Measurements from ENCODE around the gene C16orf95. TPM values are rescaled to one million over a fixed set of nuclear protein-coding genes. Genes with fewer than 3 reads are reported as not detected.
"Not testable (repeated sequence)": the region's sequence is repeated elsewhere in the genome, so short reads cannot be mapped to it uniquely, and the experiment has no call there.

The C16orf95 gene
- total and polyA plus RNA-seq, 4 donors = 4.3 to 9.9 (median 5.6) TPM

- Histone ChIP-seq H3K9me3 (ENCODE audit: control insufficient read depth, insufficient read depth, low read length) (peaks cover 3% of the 10 kb centered on the region), H3K27me3 (ENCODE audit: control insufficient read depth, insufficient read depth, low read length) (no peaks in the 10 kb centered on the region), H3K4me1 (ENCODE audit: control insufficient read depth, insufficient read depth, low read length) (peaks cover 5% of the 10 kb centered on the region), H3K36me3 (ENCODE audit: control insufficient read depth, insufficient read depth, low read length) (no peaks in the 10 kb centered on the region), H3K4me3 (ENCODE audit: low read depth, low read length) (no peak overlapping the region), H3K27ac (ENCODE audit: low read depth, low read length) (no peak overlapping the region)
- 85% methylated on average over 4 of the region's 4 CpGs for WGBS (ENCODE audit: insufficient coverage)
- no peak for DNase-seq (ENCODE audit: low read depth in 4 of 6, low spot score in 6 of 6)
These were observed 51.9 kb downstream of the C16orf95 start for GRCh38 chr16:87265261-87265660.

GRCh38 chr16:87264634-87265033 lies 52.6 kb downstream of the C16orf95 start:
- H3K9me3 ChIP-seq (ENCODE audit: control insufficient read depth, insufficient read depth, low read length) = peaks cover 3% of the 10 kb centered on the region
- no peak overlapping the region for H3K4me3 ChIP-seq (ENCODE audit: low read depth, low read length)
- H3K27me3 ChIP-seq (ENCODE audit: control insufficient read depth, insufficient read depth, low read length) = no peaks in the 10 kb centered on the region
- DNase-seq (ENCODE audit: low read depth in 4 of 6, low spot score in 6 of 6) = peak in 1 of 6 donors; percentile 34
- WGBS (ENCODE audit: insufficient coverage) = 64% methylated on average over 2 of the region's 2 CpGs
- no peaks in the 10 kb centered on the region for H3K36me3 ChIP-seq (ENCODE audit: control insufficient read depth, insufficient read depth, low read length)
- H3K27ac ChIP-seq (ENCODE audit: low read depth, low read length) = no peak overlapping the region
- H3K4me1 ChIP-seq (ENCODE audit: control insufficient read depth, insufficient read depth, low read length) = peaks cover 5% of the 10 kb centered on the region

GRCh38 chr16:87263418-87264052 lies 53.7 kb downstream of the C16orf95 start:
- H3K4me3 ChIP-seq (ENCODE audit: low read depth, low read length) = no peak overlapping the region
- peaks cover 3% of the 10 kb centered on the region for H3K9me3 ChIP-seq (ENCODE audit: control insufficient read depth, insufficient read depth, low read length)
- no peak for DNase-seq (ENCODE audit: low read depth in 4 of 6, low spot score in 6 of 6)
- peaks cover 5% of the 10 kb centered on the region for H3K4me1 ChIP-seq (ENCODE audit: control insufficient read depth, insufficient read depth, low read length)
- H3K27ac ChIP-seq (ENCODE audit: low read depth, low read length) = no peak overlapping the region
- H3K27me3 ChIP-seq (ENCODE audit: control insufficient read depth, insufficient read depth, low read length) = no peaks in the 10 kb centered on the region
- H3K36me3 ChIP-seq (ENCODE audit: control insufficient read depth, insufficient read depth, low read length) = no peaks in the 10 kb centered on the region
- 92% methylated on average over 8 of the region's 15 CpGs for WGBS (ENCODE audit: insufficient coverage)

GRCh38 chr16:87259431-87259830 lies 57.8 kb downstream of the C16orf95 start:
- WGBS (ENCODE audit: insufficient coverage) = 97% methylated on average over 5 of the region's 6 CpGs
- no peak for DNase-seq (ENCODE audit: low read depth in 4 of 6, low spot score in 6 of 6)
- no peak overlapping the region for H3K4me3 ChIP-seq (ENCODE audit: low read depth, low read length)
- no peaks in the 10 kb centered on the region for H3K4me1 ChIP-seq (ENCODE audit: control insufficient read depth, insufficient read depth, low read length)
- no peaks in the 10 kb centered on the region for H3K9me3 ChIP-seq (ENCODE audit: control insufficient read depth, insufficient read depth, low read length)
- H3K36me3 ChIP-seq (ENCODE audit: control insufficient read depth, insufficient read depth, low read length) = peaks cover 3% of the 10 kb centered on the region
- H3K27ac ChIP-seq (ENCODE audit: low read depth, low read length) = no peak overlapping the region
- H3K27me3 ChIP-seq (ENCODE audit: control insufficient read depth, insufficient read depth, low read length) = no peaks in the 10 kb centered on the region

GRCh38 chr16:87258653-87259052 lies 58.5 kb downstream of the C16orf95 start:
- not testable (repeated sequence) for H3K4me3 ChIP-seq (ENCODE audit: low read depth, low read length); H3K9me3 ChIP-seq (ENCODE audit: control insufficient read depth, insufficient read depth, low read length); H3K27ac ChIP-seq (ENCODE audit: low read depth, low read length); H3K36me3 ChIP-seq (ENCODE audit: control insufficient read depth, insufficient read depth, low read length); DNase-seq (ENCODE audit: low read depth in 4 of 6, low spot score in 6 of 6); H3K27me3 ChIP-seq (ENCODE audit: control insufficient read depth, insufficient read depth, low read length); H3K4me1 ChIP-seq (ENCODE audit: control insufficient read depth, insufficient read depth, low read length)
- WGBS (ENCODE audit: insufficient coverage) = 100% methylated on average over 2 of the region's 3 CpGs

GRCh38 chr16:87255866-87256265 lies 61.3 kb downstream of the C16orf95 start:
- H3K9me3 ChIP-seq (ENCODE audit: control insufficient read depth, insufficient read depth, low read length) = no peaks in the 10 kb centered on the region
- WGBS (ENCODE audit: insufficient coverage) = 94% methylated on average over 11 of the region's 13 CpGs
- H3K36me3 ChIP-seq (ENCODE audit: control insufficient read depth, insufficient read depth, low read length) = peaks cover 3% of the 10 kb centered on the region
- H3K4me3 ChIP-seq (ENCODE audit: low read depth, low read length) = no peak overlapping the region
- H3K27me3 ChIP-seq (ENCODE audit: control insufficient read depth, insufficient read depth, low read length) = no peaks in the 10 kb centered on the region
- H3K4me1 ChIP-seq (ENCODE audit: control insufficient read depth, insufficient read depth, low read length) = no peaks in the 10 kb centered on the region
- DNase-seq (ENCODE audit: low read depth in 4 of 6, low spot score in 6 of 6) = no peak
- H3K27ac ChIP-seq (ENCODE audit: low read depth, low read length) = no peak overlapping the region

- no peak for DNase-seq (ENCODE audit: low read depth in 4 of 6, low spot score in 6 of 6)
- H3K4me3 ChIP-seq (ENCODE audit: low read depth, low read length) = no peak overlapping the region
- 89% methylated on average over 8 of the region's 9 CpGs for WGBS (ENCODE audit: insufficient coverage)
- no peak overlapping the region for H3K27ac ChIP-seq (ENCODE audit: low read depth, low read length)
- peaks cover 3% of the 10 kb centered on the region for H3K36me3 ChIP-seq (ENCODE audit: control insufficient read depth, insufficient read depth, low read length)
- no peaks in the 10 kb centered on the region for H3K27me3 ChIP-seq (ENCODE audit: control insufficient read depth, insufficient read depth, low read length)
- no peaks in the 10 kb centered on the region for H3K9me3 ChIP-seq (ENCODE audit: control insufficient read depth, insufficient read depth, low read length)
- no peaks in the 10 kb centered on the region for H3K4me1 ChIP-seq (ENCODE audit: control insufficient read depth, insufficient read depth, low read length)
These were observed 62.5 kb downstream of the C16orf95 start for GRCh38 chr16:87254734-87255133.

- DNase-seq (ENCODE audit: low read depth in 4 of 6, low spot score in 6 of 6) = peak in 1 of 6 donors; percentile 29
- WGBS (ENCODE audit: insufficient coverage) = 70% methylated on average over 10 of the region's 10 CpGs
- Histone ChIP-seq H3K27me3 (ENCODE audit: control insufficient read depth, insufficient read depth, low read length) (no peaks in the 10 kb centered on the region), H3K36me3 (ENCODE audit: control insufficient read depth, insufficient read depth, low read length) (peaks cover 3% of the 10 kb centered on the region), H3K27ac (ENCODE audit: low read depth, low read length) (no peak overlapping the region), H3K4me3 (ENCODE audit: low read depth, low read length) (no peak overlapping the region), H3K9me3 (ENCODE audit: control insufficient read depth, insufficient read depth, low read length) (no peaks in the 10 kb centered on the region), H3K4me1 (ENCODE audit: control insufficient read depth, insufficient read depth, low read length) (no peaks in the 10 kb centered on the region)
These were observed 62.9 kb downstream of the C16orf95 start for GRCh38 chr16:87254296-87254695.

GRCh38 chr16:87253536-87253935 lies 63.7 kb downstream of the C16orf95 start:
- DNase-seq (ENCODE audit: low read depth in 4 of 6, low spot score in 6 of 6) = no peak
- Histone ChIP-seq H3K4me3 (ENCODE audit: low read depth, low read length) (no peak overlapping the region), H3K27me3 (ENCODE audit: control insufficient read depth, insufficient read depth, low read length) (no peaks in the 10 kb centered on the region), H3K4me1 (ENCODE audit: control insufficient read depth, insufficient read depth, low read length) (no peaks in the 10 kb centered on the region), H3K36me3 (ENCODE audit: control insufficient read depth, insufficient read depth, low read length) (peaks cover 3% of the 10 kb centered on the region), H3K9me3 (ENCODE audit: control insufficient read depth, insufficient read depth, low read length) (no peaks in the 10 kb centered on the region), H3K27ac (ENCODE audit: low read depth, low read length) (no peak overlapping the region)
- 0% methylated on average over 1 of the region's 7 CpGs for WGBS (ENCODE audit: insufficient coverage)
